GM18858 (cell line): Measurements from ENCODE around the gene GAREM1.
"Not testable (repeated sequence)": the region's sequence is repeated elsewhere in the genome, so short reads cannot be mapped to it uniquely, and the experiment has no call there.

Experiments
- ATAC-seq: cut with Tn5 transposase; IDR thresholded peaks from one replicate; pipeline ENCODE4 v1.9.1; 2021; ENCODE audit not compliant: unreplicated experiment

GAREM1 gene

GRCh38 chr18:32372047-32372380 is 98.7 kb downstream of the GAREM1 start:
- ATAC-seq: no peak

GRCh38 chr18:32371384-32371783 is 99.3 kb downstream of the GAREM1 start:
- ATAC-seq: no peak

DNA sequence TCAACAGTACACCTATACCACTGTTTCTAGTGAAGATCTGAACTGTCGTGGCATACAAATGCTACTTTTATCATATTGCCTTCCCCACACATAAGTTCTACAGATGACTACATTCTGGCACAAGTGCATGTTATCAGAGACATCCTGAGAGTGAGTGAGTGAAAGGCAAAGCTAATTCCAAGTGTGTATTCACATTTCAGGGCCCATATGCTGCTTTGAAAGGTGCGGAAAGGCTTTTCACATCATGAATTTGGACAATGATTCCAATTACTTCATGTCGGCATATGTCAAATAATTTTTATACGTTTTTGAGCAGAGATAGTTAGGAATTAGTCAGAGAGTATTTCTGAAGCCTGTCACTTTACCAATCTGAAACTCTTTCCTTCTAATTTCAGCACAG is 101.7 kb downstream of the GAREM1 start:
- no peak for ATAC-seq

DNA sequence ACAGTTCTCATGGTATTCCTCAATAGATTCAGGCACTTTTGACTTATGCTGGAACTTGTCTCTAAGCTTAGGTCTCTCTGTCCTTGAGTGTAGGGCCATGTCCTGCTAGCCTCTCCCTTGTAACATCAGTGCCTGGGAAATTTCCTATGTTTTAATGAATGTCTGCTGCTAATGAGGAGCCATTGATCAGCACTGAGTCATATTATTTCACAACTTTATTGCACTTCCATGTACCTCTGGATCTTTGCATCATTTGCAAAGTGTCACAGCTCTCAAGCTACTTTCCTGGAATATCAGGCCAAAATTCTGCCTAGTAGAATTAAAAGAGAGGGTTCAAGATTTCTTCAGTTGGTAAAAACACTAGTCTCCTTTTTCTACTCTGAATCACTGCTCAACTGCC is 102.5 kb downstream of the GAREM1 start:
- ATAC-seq: no peak

- ATAC-seq: no peak
Observed at GRCh38 chr18:32366586-32367538, 103.8 kb downstream of the GAREM1 start.

- no peak for ATAC-seq
Observed at GRCh38 chr18:32362484-32362883, 108.2 kb downstream of the GAREM1 start.

DNA sequence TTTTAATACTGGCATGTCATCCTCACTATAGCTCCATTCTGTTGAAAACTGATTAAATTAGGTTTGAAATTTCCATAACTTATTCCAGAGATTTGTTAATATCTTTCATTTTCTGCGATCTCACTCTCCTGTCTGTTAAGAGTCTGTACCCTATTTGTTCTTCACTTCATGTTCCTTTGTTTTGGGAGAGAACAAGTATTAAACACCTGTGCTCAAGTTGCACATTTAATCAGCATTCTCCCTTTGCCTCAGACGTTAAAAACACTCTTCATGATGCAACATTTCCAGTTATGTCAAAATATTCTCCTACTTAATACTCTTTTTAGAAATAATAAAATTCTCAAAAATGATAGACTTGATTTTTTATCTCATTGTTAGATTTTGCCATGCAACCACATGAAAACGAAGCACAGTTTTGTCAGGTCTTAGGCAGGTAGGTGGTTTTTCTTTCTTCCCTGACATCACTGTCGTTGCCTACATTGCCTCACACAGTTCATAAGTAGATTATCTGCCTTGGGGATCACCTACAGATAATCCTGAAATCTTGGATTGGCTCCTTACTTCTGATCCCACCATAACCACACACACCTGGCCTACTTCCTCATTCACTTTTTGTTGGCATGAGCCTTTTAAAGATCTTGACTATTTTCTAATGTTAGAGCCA is 109.9 kb downstream of the GAREM1 start:
- ATAC-seq: no peak

DNA sequence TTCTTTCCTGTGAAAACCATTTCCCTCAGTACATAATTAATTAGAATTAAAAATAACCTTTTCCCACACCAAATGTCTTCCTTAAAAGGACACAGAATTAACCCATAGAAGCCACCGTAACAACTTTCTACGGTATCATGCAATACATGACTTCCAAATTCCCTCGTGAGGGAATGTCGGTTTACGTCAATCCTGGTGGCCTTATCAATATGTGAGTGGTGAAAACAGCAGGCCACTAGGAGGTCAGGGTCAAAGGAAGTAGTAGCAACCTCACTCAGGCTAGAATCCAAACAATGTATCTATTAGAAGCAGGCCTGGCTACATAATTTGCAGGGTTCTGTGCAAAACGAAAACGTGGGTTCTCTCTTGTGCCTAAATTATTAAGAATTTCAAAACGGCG is 112.2 kb downstream of the GAREM1 start:
- no peak for ATAC-seq

DNA sequence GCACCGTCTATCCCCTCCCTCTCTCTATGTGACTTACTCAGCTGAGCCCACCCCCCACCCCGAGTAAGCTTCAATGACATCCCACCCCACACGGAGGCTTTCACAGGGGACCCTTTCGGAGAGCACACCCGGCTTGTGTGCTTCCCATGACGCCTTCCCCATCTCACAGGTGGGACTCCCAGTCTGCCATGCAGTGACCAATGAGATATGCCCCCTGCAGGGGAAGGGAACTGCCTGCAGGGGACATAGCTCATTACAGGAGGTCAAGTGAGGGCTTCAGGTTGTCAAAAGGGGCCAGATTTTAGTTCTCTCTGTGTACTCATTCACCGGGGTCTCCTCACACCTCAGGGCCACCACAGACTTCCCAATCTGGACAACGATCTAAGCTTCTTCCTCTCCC is 112.6 kb downstream of the GAREM1 start:
- no peak for ATAC-seq

- ATAC-seq: no peak
Observed at GRCh38 chr18:32355896-32356295, 114.8 kb downstream of the GAREM1 start.

DNA sequence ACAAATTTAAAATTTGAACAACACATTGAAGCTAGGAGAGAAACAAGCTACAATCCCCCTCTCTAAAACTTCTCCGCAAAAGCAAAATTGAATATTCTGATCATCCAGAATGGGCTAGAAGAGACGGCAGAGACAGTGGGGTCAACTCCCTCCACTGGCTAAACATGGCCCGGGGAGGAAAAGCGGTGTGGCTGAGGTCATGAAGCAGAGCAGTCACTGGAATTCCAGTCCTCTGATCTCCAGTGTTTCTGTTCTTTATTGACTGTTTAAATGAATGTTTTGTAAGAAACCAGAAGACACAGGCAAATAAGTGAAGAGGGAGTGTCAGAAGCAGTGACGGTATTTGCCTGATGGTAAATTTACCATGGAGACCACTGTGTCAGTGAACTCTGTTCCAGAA is 116.2 kb downstream of the GAREM1 start:
- no peak for ATAC-seq

DNA sequence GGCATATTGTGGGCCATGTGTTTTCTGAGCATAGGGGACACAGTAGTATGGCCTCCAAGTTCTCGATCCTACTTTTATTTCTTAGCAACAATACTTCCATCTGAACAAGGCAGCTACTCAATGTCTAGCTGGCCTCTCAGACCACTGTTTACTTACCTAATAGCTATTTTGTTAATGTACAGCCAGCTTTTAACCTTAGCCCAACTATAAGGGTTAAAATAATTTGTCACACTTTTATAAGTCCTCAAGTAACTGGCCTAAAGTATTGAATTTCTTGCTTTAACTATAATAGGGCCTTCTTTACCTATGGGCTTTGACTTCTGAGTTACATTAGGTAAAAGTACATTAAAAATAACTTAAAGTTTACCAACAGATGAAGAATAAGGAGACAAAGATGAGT is 117.4 kb downstream of the GAREM1 start:
- no peak for ATAC-seq

DNA sequence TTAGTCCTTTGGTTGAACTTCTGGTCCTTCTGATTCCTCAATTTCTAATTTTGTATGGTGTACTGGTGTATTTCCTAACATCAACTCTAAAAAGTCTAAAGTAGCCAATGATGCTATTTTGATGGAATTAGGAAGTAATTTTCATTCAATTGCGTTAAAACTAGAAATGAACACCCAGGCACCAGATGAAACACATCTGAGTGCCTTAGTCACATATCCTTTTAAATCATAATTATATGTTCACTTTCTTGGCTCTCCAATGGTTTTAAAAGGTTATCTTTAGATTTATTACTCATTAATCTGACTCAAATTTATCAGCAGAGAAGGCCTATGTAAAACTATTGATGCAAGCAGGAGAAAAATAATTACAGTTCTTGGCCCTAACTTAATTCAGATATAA is 119.7 kb downstream of the GAREM1 start:
- no peak for ATAC-seq

GRCh38 chr18:32349728-32350395 is 120.8 kb downstream of the GAREM1 start:
- ATAC-seq: no peak

DNA sequence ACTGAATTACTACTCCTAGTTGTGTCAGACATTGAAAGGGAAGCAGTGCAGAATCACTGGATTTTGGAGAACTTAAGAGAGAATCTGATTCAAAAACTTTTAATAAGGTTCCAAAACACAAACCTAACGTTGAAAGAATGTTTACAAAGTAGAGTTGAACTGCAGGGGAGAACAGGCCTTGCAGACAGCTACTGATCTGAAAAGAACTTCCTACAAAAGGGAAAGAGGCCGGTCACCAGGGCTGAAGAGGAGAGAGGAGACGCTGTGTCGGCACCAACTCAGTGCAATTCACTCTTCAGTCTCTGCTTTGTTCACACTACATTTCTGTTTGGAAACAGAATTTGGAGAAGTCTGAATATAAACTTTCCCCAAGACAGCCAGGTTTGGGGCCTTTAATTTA is 124.0 kb downstream of the GAREM1 start:
- no peak for ATAC-seq

DNA sequence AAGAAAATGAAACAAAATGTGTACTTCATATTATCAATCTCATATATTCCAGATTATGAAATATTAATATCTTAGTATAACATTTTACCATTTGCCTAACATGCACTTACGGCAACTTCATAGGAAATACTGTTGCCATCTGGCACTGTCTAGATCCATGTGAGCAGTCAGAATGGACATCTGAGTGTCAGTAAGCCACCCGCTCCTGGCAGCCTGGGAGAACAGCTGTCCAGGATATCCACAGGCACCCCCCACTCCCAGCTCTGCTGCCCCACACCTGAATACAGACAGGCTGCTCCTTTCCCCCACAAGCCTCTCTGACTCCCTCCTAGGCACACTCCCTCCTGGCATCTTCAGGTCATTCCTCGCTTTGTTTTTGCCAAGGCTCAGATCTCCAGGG is 127.0 kb downstream of the GAREM1 start:
- ATAC-seq: no peak

DNA sequence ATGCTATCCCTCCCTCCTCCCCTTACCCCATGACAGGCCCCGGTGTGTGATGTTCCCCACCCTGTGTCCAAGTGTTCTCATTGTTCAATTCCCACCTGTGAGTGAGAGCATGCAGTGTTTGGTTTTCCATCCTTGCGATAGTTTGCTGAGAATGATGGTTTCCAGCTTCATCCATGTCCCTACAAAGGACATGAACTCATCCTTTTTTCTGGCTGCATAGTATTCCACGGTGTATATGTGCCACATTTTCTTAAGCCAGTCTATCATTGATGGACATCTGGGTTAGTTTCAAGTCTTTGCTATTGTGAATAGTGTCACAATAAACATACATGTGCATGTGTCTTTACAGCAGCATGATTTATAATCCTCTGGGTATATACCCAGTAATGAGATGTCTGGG is 129.6 kb downstream of the GAREM1 start:
- not testable (repeated sequence) for ATAC-seq

- no peak for ATAC-seq
Observed at GRCh38 chr18:32339045-32339444, 131.6 kb downstream of the GAREM1 start.

DNA sequence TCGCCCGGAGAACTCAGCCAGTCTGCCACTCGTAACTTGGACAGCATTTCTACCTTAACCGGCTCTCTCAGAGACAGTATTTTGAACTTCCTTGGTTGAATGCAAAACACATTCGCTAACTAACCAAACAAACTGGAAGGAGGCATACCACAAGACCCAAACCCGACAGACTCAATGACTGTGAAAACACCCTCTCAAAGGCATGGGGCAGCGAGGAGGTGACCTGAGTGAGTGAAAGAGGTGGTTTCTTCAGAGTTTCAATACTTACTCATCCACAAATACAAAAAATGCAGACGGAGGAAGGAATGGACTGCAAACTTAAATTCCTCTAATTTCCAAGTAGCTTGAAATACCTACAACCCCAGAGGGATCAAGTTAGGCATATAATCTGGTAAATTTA is 132.9 kb downstream of the GAREM1 start:
- ATAC-seq: no peak

- no peak for ATAC-seq
Observed at GRCh38 chr18:32337347-32337746, 133.3 kb downstream of the GAREM1 start.

DNA sequence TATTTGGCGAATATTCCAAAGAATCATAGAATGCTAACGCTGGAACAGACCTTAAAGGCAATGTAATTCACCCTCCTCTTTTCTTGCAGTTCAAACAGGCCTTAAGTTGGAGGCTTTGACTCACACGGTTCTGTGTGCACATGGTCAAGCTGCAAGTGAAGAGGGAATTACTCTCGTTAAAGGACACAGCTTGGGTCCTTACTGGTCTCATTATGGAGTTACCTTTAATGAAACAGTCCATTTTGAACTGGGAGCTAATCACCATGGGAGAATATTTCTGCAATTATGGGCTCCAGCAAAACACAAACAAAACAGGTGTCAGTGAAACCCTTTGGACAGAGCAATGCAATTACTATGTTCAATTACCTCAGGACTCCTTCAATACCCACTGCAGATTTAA is 135.5 kb downstream of the GAREM1 start:
- no peak for ATAC-seq

DNA sequence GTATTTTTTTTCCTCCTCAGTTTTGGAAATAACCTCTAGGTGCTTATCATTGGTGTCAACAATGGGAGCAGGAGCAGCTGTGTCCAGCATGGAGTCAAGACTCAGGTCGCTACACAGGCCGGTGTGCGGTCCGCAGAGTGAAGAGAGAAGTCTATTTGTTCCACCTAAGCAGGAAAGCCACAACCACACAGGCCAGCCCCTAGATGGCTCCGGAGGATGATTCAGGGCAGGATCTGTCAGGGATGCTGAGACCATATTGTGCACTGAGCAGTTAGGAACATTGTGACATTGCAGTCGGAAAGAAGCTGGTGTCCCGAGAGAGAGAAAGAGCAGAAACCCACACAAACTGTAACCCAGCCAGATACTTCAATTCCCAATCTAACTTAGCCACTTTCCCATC is 136.9 kb downstream of the GAREM1 start:
- ATAC-seq: no peak
